Measurements from ENCODE around the gene XRN2. TPM values are rescaled to one million over a fixed set of nuclear protein-coding genes. Genes with fewer than 3 reads are reported as not detected.

Gene XRN2
- polyA plus RNA-seq, 1 donor from 2014 or later, result 142 TPM

DNA sequence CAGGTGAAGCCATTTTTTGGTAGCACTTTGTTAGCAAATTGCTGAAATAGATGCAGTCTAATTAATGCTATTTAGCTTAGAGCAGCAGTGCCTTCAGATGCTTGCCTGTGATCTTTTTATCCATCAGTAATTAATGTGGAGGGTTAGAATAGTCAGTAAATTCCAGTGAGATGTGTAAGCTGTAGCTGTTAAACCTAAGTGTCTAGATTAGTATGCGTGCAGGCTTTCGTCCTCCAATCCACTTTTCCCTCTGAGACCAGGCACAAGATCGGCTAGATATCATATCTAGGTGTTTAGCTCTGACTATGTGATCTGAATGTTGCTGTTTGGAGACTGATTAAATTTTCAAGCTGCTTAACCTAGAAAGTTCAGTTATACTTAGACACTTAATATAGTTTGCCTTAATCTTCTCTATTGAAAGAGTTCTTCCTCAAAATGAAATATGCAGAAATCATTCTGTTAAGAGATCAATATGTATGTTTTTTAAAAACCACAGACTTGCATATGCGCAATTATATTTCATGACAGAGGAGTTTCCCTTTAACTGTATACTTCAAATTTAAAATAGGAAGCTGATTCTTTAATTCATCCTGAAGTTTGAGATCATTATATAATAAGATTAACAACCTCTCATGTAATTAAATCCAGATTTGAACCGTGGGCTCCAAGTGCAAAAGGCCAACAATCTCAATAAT is 41.2 kb downstream of the XRN2 start:
- H3K9me3 ChIP-seq (ENCODE audit: low read length), result no peaks in the 10 kb centered on the region
- no peaks in the 10 kb centered on the region for H4K20me1 ChIP-seq (ENCODE audit: insufficient read depth)
- H3K4me3 ChIP-seq (ENCODE audit: low read length), result no peak overlapping the region
- H3K9me2 ChIP-seq (ENCODE audit: insufficient read depth, low read length), result no peaks in the 10 kb centered on the region
- TF ChIP-seq, protein P1, sequence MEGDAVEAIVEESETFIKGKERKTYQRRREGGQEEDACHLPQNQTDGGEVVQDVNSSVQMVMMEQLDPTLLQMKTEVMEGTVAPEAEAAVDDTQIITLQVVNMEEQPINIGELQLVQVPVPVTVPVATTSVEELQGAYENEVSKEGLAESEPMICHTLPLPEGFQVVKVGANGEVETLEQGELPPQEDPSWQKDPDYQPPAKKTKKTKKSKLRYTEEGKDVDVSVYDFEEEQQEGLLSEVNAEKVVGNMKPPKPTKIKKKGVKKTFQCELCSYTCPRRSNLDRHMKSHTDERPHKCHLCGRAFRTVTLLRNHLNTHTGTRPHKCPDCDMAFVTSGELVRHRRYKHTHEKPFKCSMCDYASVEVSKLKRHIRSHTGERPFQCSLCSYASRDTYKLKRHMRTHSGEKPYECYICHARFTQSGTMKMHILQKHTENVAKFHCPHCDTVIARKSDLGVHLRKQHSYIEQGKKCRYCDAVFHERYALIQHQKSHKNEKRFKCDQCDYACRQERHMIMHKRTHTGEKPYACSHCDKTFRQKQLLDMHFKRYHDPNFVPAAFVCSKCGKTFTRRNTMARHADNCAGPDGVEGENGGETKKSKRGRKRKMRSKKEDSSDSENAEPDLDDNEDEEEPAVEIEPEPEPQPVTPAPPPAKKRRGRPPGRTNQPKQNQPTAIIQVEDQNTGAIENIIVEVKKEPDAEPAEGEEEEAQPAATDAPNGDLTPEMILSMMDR (IDR thresholded peaks at IDR 0.05; ENCODE audit: poor library complexity, severe bottlenecking), result no peak
- no peak for TF ChIP-seq POLR2AphosphoS5 (IDR thresholded peaks at IDR 0.05)
- no peak for TF ChIP-seq MXI1 (conservative IDR thresholded peaks at IDR 0.05; ENCODE audit: poor library complexity, severe bottlenecking)
- TF ChIP-seq EZH2 (IDR thresholded peaks at IDR 0.05; ENCODE audit: borderline replicate concordance, insufficient read depth, low read length, poor library complexity, severe bottlenecking), result no peak
- no peak for TF ChIP-seq EP300 (conservative IDR thresholded peaks at IDR 0.05; ENCODE audit: poor library complexity, severe bottlenecking)
- TF ChIP-seq, protein P2, sequence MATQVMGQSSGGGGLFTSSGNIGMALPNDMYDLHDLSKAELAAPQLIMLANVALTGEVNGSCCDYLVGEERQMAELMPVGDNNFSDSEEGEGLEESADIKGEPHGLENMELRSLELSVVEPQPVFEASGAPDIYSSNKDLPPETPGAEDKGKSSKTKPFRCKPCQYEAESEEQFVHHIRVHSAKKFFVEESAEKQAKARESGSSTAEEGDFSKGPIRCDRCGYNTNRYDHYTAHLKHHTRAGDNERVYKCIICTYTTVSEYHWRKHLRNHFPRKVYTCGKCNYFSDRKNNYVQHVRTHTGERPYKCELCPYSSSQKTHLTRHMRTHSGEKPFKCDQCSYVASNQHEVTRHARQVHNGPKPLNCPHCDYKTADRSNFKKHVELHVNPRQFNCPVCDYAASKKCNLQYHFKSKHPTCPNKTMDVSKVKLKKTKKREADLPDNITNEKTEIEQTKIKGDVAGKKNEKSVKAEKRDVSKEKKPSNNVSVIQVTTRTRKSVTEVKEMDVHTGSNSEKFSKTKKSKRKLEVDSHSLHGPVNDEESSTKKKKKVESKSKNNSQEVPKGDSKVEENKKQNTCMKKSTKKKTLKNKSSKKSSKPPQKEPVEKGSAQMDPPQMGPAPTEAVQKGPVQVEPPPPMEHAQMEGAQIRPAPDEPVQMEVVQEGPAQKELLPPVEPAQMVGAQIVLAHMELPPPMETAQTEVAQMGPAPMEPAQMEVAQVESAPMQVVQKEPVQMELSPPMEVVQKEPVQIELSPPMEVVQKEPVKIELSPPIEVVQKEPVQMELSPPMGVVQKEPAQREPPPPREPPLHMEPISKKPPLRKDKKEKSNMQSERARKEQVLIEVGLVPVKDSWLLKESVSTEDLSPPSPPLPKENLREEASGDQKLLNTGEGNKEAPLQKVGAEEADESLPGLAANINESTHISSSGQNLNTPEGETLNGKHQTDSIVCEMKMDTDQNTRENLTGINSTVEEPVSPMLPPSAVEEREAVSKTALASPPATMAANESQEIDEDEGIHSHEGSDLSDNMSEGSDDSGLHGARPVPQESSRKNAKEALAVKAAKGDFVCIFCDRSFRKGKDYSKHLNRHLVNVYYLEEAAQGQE (IDR thresholded peaks at IDR 0.05; ENCODE audit: borderline replicate concordance), result no peak
- TF ChIP-seq RAD21 (conservative IDR thresholded peaks at IDR 0.05), result no peak
- TF ChIP-seq TAF1 (IDR thresholded peaks at IDR 0.05; ENCODE audit: low read depth), result no peak
- TF ChIP-seq SMC3 (conservative IDR thresholded peaks at IDR 0.05; ENCODE audit: poor library complexity), result no peak
- peaks cover 5% of the 10 kb centered on the region for H3K79me2 ChIP-seq (replicated peaks; ENCODE audit: insufficient read depth, low read length)
- no peak overlapping the region for H3K27ac ChIP-seq (ENCODE audit: low read length)
- H3F3A ChIP-seq (ENCODE audit: insufficient read depth, low read length, poor library complexity, severe bottlenecking), result no peaks in the 10 kb centered on the region
- H3K4me2 ChIP-seq (ENCODE audit: low read length), result no peak overlapping the region
- H3K36me3 ChIP-seq (ENCODE audit: insufficient read depth, low read length), result peaks cover 20% of the 10 kb centered on the region
- H3K9ac ChIP-seq (ENCODE audit: low read length), result no peak overlapping the region
- no peak overlapping the region for H2AFZ ChIP-seq (ENCODE audit: low read depth, low read length)
- H3K27me3 ChIP-seq (ENCODE audit: insufficient read depth, low read depth, low read length), result no peaks in the 10 kb centered on the region

DNA sequence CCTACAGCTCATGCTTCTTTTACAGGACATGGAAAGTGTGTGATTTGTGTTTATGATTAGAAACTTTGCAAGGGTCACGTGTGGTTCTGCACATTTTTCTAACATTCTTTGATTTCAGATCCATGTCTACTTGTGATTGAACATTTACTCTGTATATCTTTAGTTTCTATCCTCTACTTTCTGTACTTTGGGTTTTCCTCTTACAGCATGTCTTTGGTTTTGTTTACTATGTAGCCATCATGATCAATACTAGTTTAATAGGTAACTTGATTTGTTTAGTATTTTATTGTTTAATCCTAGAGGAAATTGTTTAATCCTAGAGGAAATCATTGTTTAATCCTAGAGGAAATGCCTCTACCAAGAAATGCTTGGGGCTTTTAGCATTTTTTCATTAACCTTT is 41.8 kb downstream of the XRN2 start:
- no peaks in the 10 kb centered on the region for H4K20me1 ChIP-seq (ENCODE audit: insufficient read depth)
- H3K4me3 ChIP-seq (ENCODE audit: low read length), result no peak overlapping the region
- no peak overlapping the region for H3K27ac ChIP-seq (ENCODE audit: low read length)
- H3K4me2 ChIP-seq (ENCODE audit: low read length), result no peak overlapping the region
- H3K9me3 ChIP-seq (ENCODE audit: low read length), result no peaks in the 10 kb centered on the region
- no peaks in the 10 kb centered on the region for H3K27me3 ChIP-seq (ENCODE audit: insufficient read depth, low read depth, low read length)
- no peak overlapping the region for H2AFZ ChIP-seq (ENCODE audit: low read depth, low read length)
- TF ChIP-seq SMC3 (conservative IDR thresholded peaks at IDR 0.05; ENCODE audit: poor library complexity) (no peak), POLR2AphosphoS5 (IDR thresholded peaks at IDR 0.05) (no peak), EZH2 (IDR thresholded peaks at IDR 0.05; ENCODE audit: borderline replicate concordance, insufficient read depth, low read length, poor library complexity, severe bottlenecking) (no peak), MXI1 (conservative IDR thresholded peaks at IDR 0.05; ENCODE audit: poor library complexity, severe bottlenecking) (no peak), RAD21 (conservative IDR thresholded peaks at IDR 0.05) (no peak), EP300 (conservative IDR thresholded peaks at IDR 0.05; ENCODE audit: poor library complexity, severe bottlenecking) (no peak), TAF1 (IDR thresholded peaks at IDR 0.05; ENCODE audit: low read depth) (no peak)
- TF ChIP-seq, protein P1 (IDR thresholded peaks at IDR 0.05; ENCODE audit: poor library complexity, severe bottlenecking), result no peak
- TF ChIP-seq, protein P2 (IDR thresholded peaks at IDR 0.05; ENCODE audit: borderline replicate concordance), result no peak
- H3K9me2 ChIP-seq (ENCODE audit: insufficient read depth, low read length), result no peaks in the 10 kb centered on the region
- H3K9ac ChIP-seq (ENCODE audit: low read length), result no peak overlapping the region
- peaks cover 20% of the 10 kb centered on the region for H3K36me3 ChIP-seq (ENCODE audit: insufficient read depth, low read length)
- peaks cover 5% of the 10 kb centered on the region for H3K79me2 ChIP-seq (replicated peaks; ENCODE audit: insufficient read depth, low read length)
- H3F3A ChIP-seq (ENCODE audit: insufficient read depth, low read length, poor library complexity, severe bottlenecking), result no peaks in the 10 kb centered on the region

Data from neural cell (in vitro differentiated cells).